Mammary epithelial cell (primary cell): ENCODE data around the gene LDLR.
"Not testable (repeated sequence)": the region's sequence is repeated elsewhere in the genome, so short reads cannot be mapped to it uniquely, and the experiment has no call there.

Experiments
- EZH2 ChIP-seq: IDR thresholded peaks from 2 replicates; pipeline ENCODE4 v1.6.1; 2012; ENCODE audit warnings: low read length, inconsistent platforms, borderline replicate concordance
- TF ChIP-seq, protein P1 (sequence below), 2 donors: IDR thresholded peaks in 1 of 2; conservative IDR thresholded peaks in 1 of 2; 2 replicates each; pipeline ENCODE4 v1.5.1; 2011 to 2012; ENCODE audit warnings: inconsistent platforms in 2 of 2, low read length in 2 of 2, mild to moderate bottlenecking in 2 of 2, control low read depth in 1 of 2, low read depth in 1 of 2; ENCODE audit not compliant: insufficient read depth in 1 of 2; ENCODE audit errors: extremely low read depth in 1 of 2

DNA sequence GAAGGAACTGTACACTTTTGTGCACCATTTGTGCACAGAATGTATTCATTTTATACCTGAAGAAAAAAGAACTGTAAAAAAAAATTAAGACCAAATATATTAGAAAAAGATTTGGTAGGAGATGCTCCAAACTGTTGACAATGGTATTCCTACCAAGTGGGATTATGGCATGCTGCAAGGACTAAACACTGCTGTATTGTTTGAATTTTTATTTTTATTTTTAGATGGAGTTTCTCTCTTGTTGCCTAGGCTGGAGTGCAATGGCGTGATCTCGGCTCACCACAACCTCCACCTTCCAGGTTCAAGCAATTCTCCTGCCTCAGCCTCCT lies 71.1 kb downstream of the LDLR start:
- not testable (repeated sequence) for TF ChIP-seq EZH2
- TF ChIP-seq, protein P1, sequence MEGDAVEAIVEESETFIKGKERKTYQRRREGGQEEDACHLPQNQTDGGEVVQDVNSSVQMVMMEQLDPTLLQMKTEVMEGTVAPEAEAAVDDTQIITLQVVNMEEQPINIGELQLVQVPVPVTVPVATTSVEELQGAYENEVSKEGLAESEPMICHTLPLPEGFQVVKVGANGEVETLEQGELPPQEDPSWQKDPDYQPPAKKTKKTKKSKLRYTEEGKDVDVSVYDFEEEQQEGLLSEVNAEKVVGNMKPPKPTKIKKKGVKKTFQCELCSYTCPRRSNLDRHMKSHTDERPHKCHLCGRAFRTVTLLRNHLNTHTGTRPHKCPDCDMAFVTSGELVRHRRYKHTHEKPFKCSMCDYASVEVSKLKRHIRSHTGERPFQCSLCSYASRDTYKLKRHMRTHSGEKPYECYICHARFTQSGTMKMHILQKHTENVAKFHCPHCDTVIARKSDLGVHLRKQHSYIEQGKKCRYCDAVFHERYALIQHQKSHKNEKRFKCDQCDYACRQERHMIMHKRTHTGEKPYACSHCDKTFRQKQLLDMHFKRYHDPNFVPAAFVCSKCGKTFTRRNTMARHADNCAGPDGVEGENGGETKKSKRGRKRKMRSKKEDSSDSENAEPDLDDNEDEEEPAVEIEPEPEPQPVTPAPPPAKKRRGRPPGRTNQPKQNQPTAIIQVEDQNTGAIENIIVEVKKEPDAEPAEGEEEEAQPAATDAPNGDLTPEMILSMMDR (conservative IDR thresholded peaks at IDR 0.05 in 1 of 2, IDR thresholded peaks at IDR 0.05 in 1 of 2; ENCODE audit: extremely low read depth in 1 of 2, insufficient read depth in 1 of 2, low read depth in 1 of 2, low read length in 2 of 2), result not testable (repeated sequence)
